Lower lobe of right lung (tissue), 2 donors: ENCODE measurements around the gene PLPP7. TPM values are rescaled to one million over a fixed set of nuclear protein-coding genes. Genes with fewer than 3 reads are reported as not detected.

Experiments used
- ATAC-seq, 2 donors: fragments of 200-7000 bp; cut with Tn5 transposase; one replicate each; pipeline ENCODE4 v1.9.1; 2020 to 2022; ENCODE audit warnings: mild to moderate bottlenecking in 2 of 2, moderate library complexity in 2 of 2
- DNase-seq: peaks from one replicate; pipeline ENCODE4 v3.0.0-alpha.2; 2020
- H3K27ac ChIP-seq: fragments of 200-600 bp; one replicate; pipeline ENCODE4 v1.8.0; 2022
- H3K27me3 ChIP-seq: fragments of 200-600 bp; one replicate; pipeline ENCODE4 v1.8.0; 2022; ENCODE audit warnings: low read depth
- H3K36me3 ChIP-seq: fragments of 200-600 bp; one replicate; pipeline ENCODE4 v1.8.0; 2022; ENCODE audit warnings: mild to moderate bottlenecking
- H3K4me1 ChIP-seq: fragments of 200-600 bp; one replicate; pipeline ENCODE4 v1.8.0; 2022
- H3K4me3 ChIP-seq: fragments of 200-600 bp; one replicate; pipeline ENCODE4 v1.8.0; 2022; ENCODE audit warnings: mild to moderate bottlenecking
- H3K9me3 ChIP-seq: fragments of 200-600 bp; one replicate; pipeline ENCODE4 v1.8.0; 2022
- intact Hi-C: fragments of 100-400 bp; cut with DNase I; formaldehyde crosslinking; loops from one replicate; pipeline ENCODE4 v1.11.0; 2022
- total RNA-seq: library from RNA; stranded (reverse); fragmentation: NEBNext Ultra II Directional; extraction: Animal tissue kit (Norgen Biotek cat#: 25700); gene quantifications from one replicate; pipeline ENCODE4 v1.2.1, GENCODE V29; 2021
- TF ChIP-seq, protein P1 (sequence below): fragments of 200-600 bp; IDR thresholded peaks from one replicate; pipeline ENCODE4 v1.8.0; 2022; ENCODE audit warnings: antibody characterized with exemption, mild to moderate bottlenecking
- donor health status: DM: no; HTN: yes; CAD: no; lungs with severe emphysema.

PLPP7 gene
- total RNA-seq, 1 donor from 2014 or later = 1.7 TPM

GRCh38 chr9:131272212-131272611, 17.3 kb upstream of the PLPP7 start:
- DNase-seq (no peak), ATAC-seq (no peak)
- no peak overlapping the region for H3K4me3 ChIP-seq
- H3K36me3 ChIP-seq = no peaks in the 10 kb centered on the region
- H3K27me3 ChIP-seq = peaks cover 3% of the 10 kb centered on the region
- H3K27ac ChIP-seq = peak overlapping the region; percentile 89
- TF ChIP-seq, protein P1, sequence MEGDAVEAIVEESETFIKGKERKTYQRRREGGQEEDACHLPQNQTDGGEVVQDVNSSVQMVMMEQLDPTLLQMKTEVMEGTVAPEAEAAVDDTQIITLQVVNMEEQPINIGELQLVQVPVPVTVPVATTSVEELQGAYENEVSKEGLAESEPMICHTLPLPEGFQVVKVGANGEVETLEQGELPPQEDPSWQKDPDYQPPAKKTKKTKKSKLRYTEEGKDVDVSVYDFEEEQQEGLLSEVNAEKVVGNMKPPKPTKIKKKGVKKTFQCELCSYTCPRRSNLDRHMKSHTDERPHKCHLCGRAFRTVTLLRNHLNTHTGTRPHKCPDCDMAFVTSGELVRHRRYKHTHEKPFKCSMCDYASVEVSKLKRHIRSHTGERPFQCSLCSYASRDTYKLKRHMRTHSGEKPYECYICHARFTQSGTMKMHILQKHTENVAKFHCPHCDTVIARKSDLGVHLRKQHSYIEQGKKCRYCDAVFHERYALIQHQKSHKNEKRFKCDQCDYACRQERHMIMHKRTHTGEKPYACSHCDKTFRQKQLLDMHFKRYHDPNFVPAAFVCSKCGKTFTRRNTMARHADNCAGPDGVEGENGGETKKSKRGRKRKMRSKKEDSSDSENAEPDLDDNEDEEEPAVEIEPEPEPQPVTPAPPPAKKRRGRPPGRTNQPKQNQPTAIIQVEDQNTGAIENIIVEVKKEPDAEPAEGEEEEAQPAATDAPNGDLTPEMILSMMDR = no peak
- intact Hi-C loops = no loop called here
- H3K9me3 ChIP-seq = no peaks in the 10 kb centered on the region
- peaks cover 54% of the 10 kb centered on the region for H3K4me1 ChIP-seq

DNA sequence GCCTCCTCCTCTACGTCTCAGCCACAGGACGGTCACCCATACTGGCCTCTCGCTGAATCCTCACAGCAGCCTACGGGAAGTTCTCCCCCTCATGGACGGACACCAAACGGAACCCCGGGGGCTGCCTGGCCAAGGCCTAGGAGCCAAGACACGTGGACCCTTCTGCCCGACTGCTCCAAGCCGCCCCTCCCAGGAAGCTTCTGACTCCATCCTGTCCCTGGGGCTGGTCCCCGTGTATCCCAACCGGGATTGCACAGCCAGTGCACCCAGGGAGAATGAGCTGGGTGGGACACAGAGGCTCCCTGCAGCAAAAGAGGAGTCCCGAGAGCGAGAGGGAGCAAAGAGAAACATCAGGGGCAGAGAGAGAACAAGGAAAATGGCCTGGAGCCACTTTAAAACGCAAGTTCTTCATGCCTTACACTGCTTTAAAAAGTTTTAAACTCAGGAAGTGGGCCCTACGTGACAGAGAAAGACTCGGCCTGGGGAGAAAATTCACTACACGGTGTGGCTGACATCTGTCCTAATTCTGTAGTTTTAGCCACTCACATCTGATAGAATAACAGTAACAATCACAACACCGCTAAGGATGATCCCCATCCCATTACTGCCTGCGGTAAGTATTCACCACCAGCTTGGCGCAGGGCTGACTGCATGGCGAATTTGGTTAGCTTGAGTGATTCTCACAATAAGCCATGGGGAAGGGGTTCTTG, 16.2 kb upstream of the PLPP7 start:
- Histone ChIP-seq H3K27ac (peak overlapping the region; percentile 89), H3K27me3 (peaks cover 3% of the 10 kb centered on the region), H3K4me1 (peaks cover 49% of the 10 kb centered on the region), H3K4me3 (peak overlapping the region; percentile 76), H3K9me3 (no peaks in the 10 kb centered on the region), H3K36me3 (no peaks in the 10 kb centered on the region)
- DNase-seq (peak; percentile 68), ATAC-seq (no peak)
- TF ChIP-seq, protein P1 = no peak
- intact Hi-C loops = no loop called here

- TF ChIP-seq, protein P1 = no peak
- H3K9me3 ChIP-seq = no peaks in the 10 kb centered on the region
- ATAC-seq (peak; percentile 2 to 8), DNase-seq (no peak)
- no peaks in the 10 kb centered on the region for H3K36me3 ChIP-seq
- H3K27ac ChIP-seq = peak overlapping the region; percentile 89
- intact Hi-C loops = no loop called here
- H3K27me3 ChIP-seq = peaks cover 3% of the 10 kb centered on the region
- H3K4me1 ChIP-seq = peaks cover 51% of the 10 kb centered on the region
- H3K4me3 ChIP-seq = peak overlapping the region; percentile 76
Observed at GRCh38 chr9:131273856-131274673, 15.5 kb upstream of the PLPP7 start.

DNA sequence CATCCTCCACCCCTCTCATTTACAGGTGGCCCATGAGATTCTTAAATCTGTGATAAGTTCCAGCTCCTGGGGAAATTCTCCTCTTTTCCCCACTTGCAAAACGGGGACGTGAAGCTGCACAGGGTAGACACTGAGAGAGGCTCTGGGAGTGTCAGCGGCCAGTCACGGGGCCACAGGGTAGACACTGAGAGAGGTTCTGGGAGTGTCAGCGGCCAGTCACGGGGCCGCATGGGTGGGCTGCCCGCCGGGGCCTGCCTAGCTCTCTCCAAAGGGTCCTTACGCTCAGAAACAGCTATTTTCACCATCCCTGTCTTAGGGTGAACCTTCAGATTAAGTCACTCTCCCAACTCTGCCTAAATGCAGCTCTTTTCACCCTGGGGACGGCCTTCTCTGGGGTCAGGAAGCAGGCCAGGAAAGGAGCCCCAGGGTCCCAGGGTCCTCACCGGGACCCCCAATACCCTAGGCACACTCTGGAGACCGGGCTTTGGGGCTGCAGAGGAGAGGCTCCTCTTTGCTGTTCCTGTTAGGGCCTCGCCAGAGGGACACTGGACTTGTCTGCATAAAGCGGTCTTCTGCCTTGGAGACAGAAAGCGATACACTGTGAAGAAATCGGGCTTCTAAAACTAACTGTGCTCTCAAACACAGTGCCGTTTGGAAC, 14.7 kb upstream of the PLPP7 start:
- H3K4me1 ChIP-seq = peaks cover 45% of the 10 kb centered on the region
- intact Hi-C loops = no loop called here
- DNase-seq = peak; percentile 80
- H3K36me3 ChIP-seq = no peaks in the 10 kb centered on the region
- TF ChIP-seq, protein P1 = no peak
- no peaks in the 10 kb centered on the region for H3K9me3 ChIP-seq
- H3K4me3 ChIP-seq = peak overlapping the region; percentile 76
- peaks cover 3% of the 10 kb centered on the region for H3K27me3 ChIP-seq
- ATAC-seq = peak; percentile 41 to 56
- H3K27ac ChIP-seq = peak overlapping the region; percentile 89

GRCh38 chr9:131275332-131276093, 14.0 kb upstream of the PLPP7 start:
- ATAC-seq = peak; percentile 38
- DNase-seq = no peak
- Histone ChIP-seq H3K4me1 (peaks cover 41% of the 10 kb centered on the region), H3K36me3 (no peaks in the 10 kb centered on the region), H3K9me3 (no peaks in the 10 kb centered on the region), H3K4me3 (peak overlapping the region; percentile 76), H3K27me3 (peaks cover 3% of the 10 kb centered on the region), H3K27ac (peak overlapping the region; percentile 89)
- intact Hi-C loops = no loop called here
- TF ChIP-seq, protein P1 = peak; percentile 40
